Activated naive CD8-positive, alpha-beta T cell treated with anti-CD3 and anti-CD28 coated beads, Interleukin-2, amount 50 U/mL, for 16 hours (primary cell): Measurements from ENCODE around the gene VPS9D1.
"Not testable (repeated sequence)": the region's sequence is repeated elsewhere in the genome, so short reads cannot be mapped to it uniquely, and the experiment has no call there.

Experiments
- DNase-seq: peaks from one replicate; pipeline ENCODE4 v3.0.0-alpha.2; 2020; ENCODE audit warnings: low read depth, low spot score

The VPS9D1 gene

GRCh38 chr16:89668790-89669158, 51.9 kb downstream of the VPS9D1 start:
- DNase-seq, result no peak

- DNase-seq, result no peak
Measured at GRCh38 chr16:89667633-89668032, 53.1 kb downstream of the VPS9D1 start.

- DNase-seq, result not testable (repeated sequence)
Measured at GRCh38 chr16:89667000-89667399, 53.7 kb downstream of the VPS9D1 start.

- DNase-seq, result not testable (repeated sequence)
Measured at GRCh38 chr16:89664238-89664637, 56.5 kb downstream of the VPS9D1 start.

GRCh38 chr16:89661215-89661614, 59.5 kb downstream of the VPS9D1 start:
- no peak for DNase-seq

- no peak for DNase-seq
Measured at GRCh38 chr16:89660146-89660545, 60.6 kb downstream of the VPS9D1 start.

- no peak for DNase-seq
Measured at GRCh38 chr16:89658221-89658879, 62.3 kb downstream of the VPS9D1 start.

- DNase-seq, result peak; percentile 82
Measured at GRCh38 chr16:89657442-89658220, 63.1 kb downstream of the VPS9D1 start, which contains the start of the genes CHMP1A and SPATA33. CHMP1A (minus strand) TSS chr16:89657708; CDS start chr16:89657588, 120 bp downstream. SPATA33 (plus strand) TSS chr16:89657836; CDS start chr16:89657912, 76 bp downstream.
